Osteocyte (in vitro differentiated cells): ENCODE data around the gene HOXA3. TPM values are rescaled to one million over a fixed set of nuclear protein-coding genes. Genes with fewer than 3 reads are reported as not detected.

Experiments
- DNase-seq: peaks from one replicate; pipeline ENCODE4 v3.0.0; 2021; ENCODE audit warnings: mixed read lengths; ENCODE audit not compliant: unreplicated experiment; ENCODE audit errors: extremely low spot score
- H3K27ac Mint-ChIP-seq: one replicate; pipeline ENCODE4 v1.8.0; 2021; ENCODE audit warnings: mild to moderate bottlenecking, mixed read lengths; ENCODE audit not compliant: unreplicated experiment
- H3K27me3 Mint-ChIP-seq: one replicate; pipeline ENCODE4 v1.8.0; 2021; ENCODE audit warnings: mixed read lengths; ENCODE audit not compliant: unreplicated experiment
- H3K36me3 Mint-ChIP-seq: one replicate; pipeline ENCODE4 v1.8.0; 2021; ENCODE audit warnings: mixed read lengths; ENCODE audit not compliant: unreplicated experiment
- H3K4me1 Mint-ChIP-seq: one replicate; pipeline ENCODE4 v1.8.0; 2021; ENCODE audit warnings: mixed read lengths; ENCODE audit not compliant: unreplicated experiment
- H3K4me3 Mint-ChIP-seq: one replicate; pipeline ENCODE4 v1.8.0; 2021; ENCODE audit warnings: mild to moderate bottlenecking, moderate library complexity, mixed read lengths; ENCODE audit not compliant: unreplicated experiment
- H3K9me3 Mint-ChIP-seq: one replicate; pipeline ENCODE4 v1.8.0; 2021; ENCODE audit warnings: mixed read lengths; ENCODE audit not compliant: unreplicated experiment
- total RNA-seq: library from RNA; stranded (reverse); gene quantifications from 2 replicates; pipeline ENCODE4 v1.2.1, GENCODE V29; 2021
- TF ChIP-seq, protein P1 (sequence below): fragments of 200-600 bp; sonication (generic); IDR thresholded peaks from 2 replicates; pipeline ENCODE4 v1.5.0; 2021; ENCODE audit warnings: antibody characterized with exemption, mild to moderate bottlenecking, moderate library complexity

Gene HOXA3
- total RNA-seq, 1 donor from 2014 or later: not detected

DNA sequence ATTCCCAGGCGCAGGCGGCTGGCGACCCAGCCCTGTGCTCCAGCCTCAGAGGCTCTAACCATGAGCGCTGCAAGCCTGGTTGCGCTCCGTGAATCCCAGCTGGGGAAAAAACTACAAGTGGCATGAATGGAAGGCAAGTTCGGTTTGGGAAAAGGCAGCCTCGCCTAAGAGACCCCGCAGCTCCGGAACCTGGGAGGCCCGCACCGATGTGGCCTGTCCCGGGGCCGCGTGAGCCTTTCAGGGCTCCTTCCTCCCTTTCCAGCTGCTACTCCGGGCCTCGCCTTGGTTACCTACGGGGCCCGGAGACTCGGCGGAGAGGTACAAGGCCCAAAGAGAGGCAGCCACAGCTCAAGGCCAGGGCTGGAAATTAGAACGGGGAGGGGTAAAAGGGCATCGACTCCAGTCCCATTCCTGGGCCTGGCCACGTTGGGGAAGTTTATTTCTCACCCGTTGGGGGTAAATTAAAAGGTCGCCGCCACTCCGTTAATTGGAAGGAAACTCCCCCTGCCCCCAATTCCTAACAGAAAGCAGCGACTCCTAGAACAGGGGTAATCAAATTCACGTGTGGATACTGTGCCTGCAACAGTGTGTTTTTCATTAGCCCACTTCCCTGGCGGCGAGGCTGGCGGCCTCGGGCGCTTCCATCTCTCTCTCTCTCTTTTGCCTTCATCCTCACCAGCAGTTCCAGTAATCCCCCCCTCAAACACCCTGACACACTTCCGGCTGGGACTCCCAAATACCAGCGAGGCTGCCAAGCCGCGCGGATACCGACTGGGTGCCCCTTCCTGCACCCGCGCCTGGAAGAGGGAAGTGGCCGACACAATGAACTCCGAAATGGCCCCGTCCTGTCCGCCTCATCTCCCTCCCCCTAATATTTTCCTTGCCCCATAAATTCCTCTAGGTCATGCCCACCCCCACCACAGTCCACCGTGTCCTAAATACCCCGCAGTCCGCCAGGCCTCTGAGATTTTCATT is 14.4 kb upstream of the HOXA3 start:
- DNase-seq: no peak
- peaks cover 84% of the 10 kb centered on the region for H3K27me3 Mint-ChIP-seq
- no peaks in the 10 kb centered on the region for H3K9me3 Mint-ChIP-seq
- H3K4me3 Mint-ChIP-seq: no peak overlapping the region
- TF ChIP-seq, protein P1, sequence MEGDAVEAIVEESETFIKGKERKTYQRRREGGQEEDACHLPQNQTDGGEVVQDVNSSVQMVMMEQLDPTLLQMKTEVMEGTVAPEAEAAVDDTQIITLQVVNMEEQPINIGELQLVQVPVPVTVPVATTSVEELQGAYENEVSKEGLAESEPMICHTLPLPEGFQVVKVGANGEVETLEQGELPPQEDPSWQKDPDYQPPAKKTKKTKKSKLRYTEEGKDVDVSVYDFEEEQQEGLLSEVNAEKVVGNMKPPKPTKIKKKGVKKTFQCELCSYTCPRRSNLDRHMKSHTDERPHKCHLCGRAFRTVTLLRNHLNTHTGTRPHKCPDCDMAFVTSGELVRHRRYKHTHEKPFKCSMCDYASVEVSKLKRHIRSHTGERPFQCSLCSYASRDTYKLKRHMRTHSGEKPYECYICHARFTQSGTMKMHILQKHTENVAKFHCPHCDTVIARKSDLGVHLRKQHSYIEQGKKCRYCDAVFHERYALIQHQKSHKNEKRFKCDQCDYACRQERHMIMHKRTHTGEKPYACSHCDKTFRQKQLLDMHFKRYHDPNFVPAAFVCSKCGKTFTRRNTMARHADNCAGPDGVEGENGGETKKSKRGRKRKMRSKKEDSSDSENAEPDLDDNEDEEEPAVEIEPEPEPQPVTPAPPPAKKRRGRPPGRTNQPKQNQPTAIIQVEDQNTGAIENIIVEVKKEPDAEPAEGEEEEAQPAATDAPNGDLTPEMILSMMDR: no peak
- H3K4me1 Mint-ChIP-seq: peaks cover 7% of the 10 kb centered on the region
- H3K27ac Mint-ChIP-seq: no peak overlapping the region
- H3K36me3 Mint-ChIP-seq: peaks cover 2% of the 10 kb centered on the region

DNA sequence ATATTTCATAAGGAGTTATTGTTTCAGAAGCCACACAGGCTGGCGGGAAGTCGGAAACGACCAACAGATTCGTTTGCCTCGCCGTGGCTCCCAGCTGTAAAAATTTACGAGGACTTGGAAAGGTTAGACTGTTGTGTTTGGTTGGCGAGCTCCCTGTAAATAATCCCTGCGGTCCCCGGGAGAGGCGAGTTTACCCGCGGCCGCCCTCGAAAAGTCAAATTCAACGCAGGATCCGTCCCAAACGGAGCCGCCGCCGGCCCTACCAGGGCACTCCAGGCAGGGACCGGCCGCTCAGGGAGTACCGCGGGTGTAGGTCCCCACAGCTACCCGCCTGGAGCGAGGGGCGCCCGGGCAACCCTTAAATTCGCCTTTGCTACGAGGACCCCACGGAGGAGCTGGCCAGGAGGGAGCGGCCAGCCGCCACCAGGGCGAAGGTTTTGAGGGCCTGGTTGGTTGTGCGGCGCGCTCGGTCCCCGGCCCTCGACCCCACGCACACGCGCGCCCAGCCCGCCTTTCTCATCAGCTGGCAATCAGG is 13.7 kb upstream of the HOXA3 start:
- Mint-ChIP-seq H3K36me3 (peaks cover 2% of the 10 kb centered on the region), H3K4me1 (peaks cover 7% of the 10 kb centered on the region), H3K27me3 (peaks cover 81% of the 10 kb centered on the region), H3K9me3 (no peaks in the 10 kb centered on the region), H3K27ac (no peak overlapping the region), H3K4me3 (no peak overlapping the region)
- DNase-seq: no peak
- TF ChIP-seq, protein P1: no peak

DNA sequence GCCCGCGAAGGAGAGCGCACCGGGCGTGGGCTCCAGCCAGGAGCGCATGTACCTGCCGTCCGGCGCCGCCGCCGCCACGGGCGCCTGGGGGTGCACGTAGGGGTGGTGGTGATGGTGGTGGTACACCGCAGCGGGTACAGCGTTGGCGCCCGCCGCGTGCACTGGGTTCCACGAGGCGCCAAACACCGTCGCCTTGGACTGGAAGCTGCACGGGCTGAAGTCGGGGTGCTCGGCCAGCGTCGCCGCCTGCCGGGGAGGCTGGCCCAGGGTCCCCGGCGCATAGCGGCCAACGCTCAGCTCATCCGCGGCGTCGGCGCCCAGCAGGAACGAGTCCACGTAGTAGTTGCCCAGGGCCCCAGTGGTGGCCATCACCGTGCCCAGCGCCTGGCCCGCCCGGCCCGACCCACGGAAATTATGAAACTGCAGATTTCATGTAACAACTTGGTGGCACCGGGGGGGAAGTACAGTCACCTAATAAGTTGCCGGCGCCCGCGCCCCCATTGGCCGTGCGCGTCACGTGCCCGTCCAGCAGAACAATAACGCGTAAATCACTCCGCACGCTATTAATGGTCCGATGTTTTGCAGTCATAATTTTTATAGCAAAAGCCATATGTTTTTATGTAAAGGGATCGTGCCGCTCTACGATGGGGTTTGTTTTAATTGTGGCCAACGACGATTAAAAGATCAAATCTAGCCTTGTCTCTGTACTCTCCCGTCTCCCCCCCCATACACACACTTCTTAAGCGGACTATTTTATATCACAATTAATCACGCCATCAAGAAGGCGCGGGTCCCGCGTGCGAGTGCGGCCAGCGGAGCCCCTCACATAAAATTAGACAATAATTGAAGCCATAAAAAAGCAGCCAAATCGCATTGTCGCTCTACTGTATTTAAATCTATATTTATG is 13.0 kb upstream of the HOXA3 start, which contains the start of gene HOXA9:
Gene HOXA9, minus strand, starts transcription at position 449 of the 907 bp plus-strand sequence. Its CDS starts 80 bp downstream, at position 369.
- no peak within 1 kb of the TSS for H3K4me3 Mint-ChIP-seq

DNA sequence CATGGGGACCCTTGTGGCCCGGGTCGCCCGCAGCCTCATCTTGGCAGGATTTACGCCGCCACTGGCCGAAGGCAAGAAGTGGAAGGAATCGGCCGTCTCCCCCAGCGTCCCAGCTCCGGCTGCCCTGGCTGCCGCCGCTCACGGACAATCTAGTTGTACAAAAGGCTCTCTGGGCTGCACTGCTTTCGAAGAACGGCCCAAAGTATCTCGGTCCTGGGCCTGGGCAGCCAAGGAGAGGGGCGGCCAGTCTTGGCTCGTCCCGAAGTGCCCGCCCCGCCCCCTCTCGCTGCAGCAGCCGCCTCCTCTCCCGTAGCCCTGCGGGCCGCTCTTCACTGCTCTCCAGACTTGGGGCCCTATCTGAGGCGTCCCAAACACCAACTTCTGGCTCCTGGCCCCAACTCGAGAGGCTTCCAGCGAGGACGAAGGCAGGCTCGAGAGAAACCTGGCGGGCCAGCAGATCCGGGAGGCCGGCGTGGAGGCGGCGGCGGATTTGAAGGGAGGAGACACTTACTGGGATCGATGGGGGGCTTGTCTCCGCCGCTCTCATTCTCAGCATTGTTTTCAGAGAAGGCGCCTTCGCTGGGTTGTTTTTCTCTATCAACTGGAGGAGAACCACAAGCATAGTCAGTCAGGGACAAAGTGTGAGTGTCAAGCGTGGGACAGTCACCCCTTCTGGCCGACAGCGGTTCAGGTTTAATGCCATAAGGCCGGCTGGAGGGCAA is 12.1 kb upstream of the HOXA3 start:
- peaks cover 2% of the 10 kb centered on the region for H3K36me3 Mint-ChIP-seq
- peaks cover 82% of the 10 kb centered on the region for H3K27me3 Mint-ChIP-seq
- TF ChIP-seq, protein P1: no peak
- no peak overlapping the region for H3K27ac Mint-ChIP-seq
- no peak overlapping the region for H3K4me3 Mint-ChIP-seq
- peaks cover 9% of the 10 kb centered on the region for H3K4me1 Mint-ChIP-seq
- H3K9me3 Mint-ChIP-seq: no peaks in the 10 kb centered on the region
- no peak for DNase-seq

More for the DNA sequence above, 13.0 kb upstream of the HOXA3 start, which contains the start of gene HOXA9:
- Mint-ChIP-seq H3K4me1 (peaks cover 9% of the 10 kb centered on the region), H3K27me3 (peaks cover 78% of the 10 kb centered on the region), H3K36me3 (peaks cover 2% of the 10 kb centered on the region), H3K9me3 (no peaks in the 10 kb centered on the region), H3K27ac (no peak within 1 kb of the TSS)
- DNase-seq: no peak
- TF ChIP-seq, protein P1: no peak
